Endothelial cell of umbilical vein (primary cell): ENCODE results near the gene DIS3L2.

Source experiments
- EZH2 ChIP-seq: IDR thresholded peaks from 2 replicates; pipeline ENCODE4 v1.6.1; 2012; ENCODE audit warnings: borderline replicate concordance, low read depth, mild to moderate bottlenecking, moderate library complexity, low read length, inconsistent platforms; ENCODE audit not compliant: severe bottlenecking
- JUN ChIP-seq: IDR thresholded peaks from 2 replicates; pipeline ENCODE4 v1.6.1; 2011; ENCODE audit warnings: borderline replicate concordance, low read depth; ENCODE audit not compliant: insufficient read length, insufficient read depth
- MAX ChIP-seq: IDR thresholded peaks from 2 replicates; pipeline ENCODE4 v1.6.1; 2011; ENCODE audit not compliant: insufficient read depth, insufficient read length
- POLR2A ChIP-seq: IDR thresholded peaks from 2 replicates; pipeline ENCODE4 v1.6.1; 2012; ENCODE audit warnings: low read depth, mild to moderate bottlenecking, control low read depth, low read length
- POLR2AphosphoS5 ChIP-seq: IDR thresholded peaks from 2 replicates; pipeline ENCODE4 v1.6.1; 2012; ENCODE audit warnings: low read depth, mild to moderate bottlenecking, control low read depth, low read length, moderate library complexity; ENCODE audit not compliant: insufficient read depth
- TF ChIP-seq, protein P1 (sequence below), 2 donors: IDR thresholded peaks; 1 replicate in 1 of 2; 2 replicates in 1 of 2; pipeline ENCODE4 v1.5.1; 2011; ENCODE audit warnings: low read length in 2 of 2, mild to moderate bottlenecking in 2 of 2, moderate library complexity in 2 of 2, control low read depth in 1 of 2, inconsistent platforms in 1 of 2, low read depth in 1 of 2; ENCODE audit not compliant: insufficient read depth in 1 of 2; ENCODE audit errors: extremely low read depth in 1 of 2

GRCh38 chr2:232229911-232230310 lies 268.4 kb downstream of the DIS3L2 start:
- TF ChIP-seq, protein P1, sequence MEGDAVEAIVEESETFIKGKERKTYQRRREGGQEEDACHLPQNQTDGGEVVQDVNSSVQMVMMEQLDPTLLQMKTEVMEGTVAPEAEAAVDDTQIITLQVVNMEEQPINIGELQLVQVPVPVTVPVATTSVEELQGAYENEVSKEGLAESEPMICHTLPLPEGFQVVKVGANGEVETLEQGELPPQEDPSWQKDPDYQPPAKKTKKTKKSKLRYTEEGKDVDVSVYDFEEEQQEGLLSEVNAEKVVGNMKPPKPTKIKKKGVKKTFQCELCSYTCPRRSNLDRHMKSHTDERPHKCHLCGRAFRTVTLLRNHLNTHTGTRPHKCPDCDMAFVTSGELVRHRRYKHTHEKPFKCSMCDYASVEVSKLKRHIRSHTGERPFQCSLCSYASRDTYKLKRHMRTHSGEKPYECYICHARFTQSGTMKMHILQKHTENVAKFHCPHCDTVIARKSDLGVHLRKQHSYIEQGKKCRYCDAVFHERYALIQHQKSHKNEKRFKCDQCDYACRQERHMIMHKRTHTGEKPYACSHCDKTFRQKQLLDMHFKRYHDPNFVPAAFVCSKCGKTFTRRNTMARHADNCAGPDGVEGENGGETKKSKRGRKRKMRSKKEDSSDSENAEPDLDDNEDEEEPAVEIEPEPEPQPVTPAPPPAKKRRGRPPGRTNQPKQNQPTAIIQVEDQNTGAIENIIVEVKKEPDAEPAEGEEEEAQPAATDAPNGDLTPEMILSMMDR (IDR thresholded peaks at IDR 0.05; ENCODE audit: extremely low read depth in 1 of 2, insufficient read depth in 1 of 2, low read depth in 1 of 2, low read length in 2 of 2): no peak
- TF ChIP-seq EZH2: no peak
- no peak for TF ChIP-seq POLR2A
- no peak for TF ChIP-seq POLR2AphosphoS5
- no peak for TF ChIP-seq MAX
- no peak for TF ChIP-seq JUN
